ENCODE results near the gene PUM2.
A peak's percentile ranks its signal among the peaks of the same experiment; 100 is the strongest.
"Not testable (repeated sequence)": the region's sequence is repeated elsewhere in the genome, so short reads cannot be mapped to it uniquely, and the experiment has no call there.

The PUM2 gene

DNA sequence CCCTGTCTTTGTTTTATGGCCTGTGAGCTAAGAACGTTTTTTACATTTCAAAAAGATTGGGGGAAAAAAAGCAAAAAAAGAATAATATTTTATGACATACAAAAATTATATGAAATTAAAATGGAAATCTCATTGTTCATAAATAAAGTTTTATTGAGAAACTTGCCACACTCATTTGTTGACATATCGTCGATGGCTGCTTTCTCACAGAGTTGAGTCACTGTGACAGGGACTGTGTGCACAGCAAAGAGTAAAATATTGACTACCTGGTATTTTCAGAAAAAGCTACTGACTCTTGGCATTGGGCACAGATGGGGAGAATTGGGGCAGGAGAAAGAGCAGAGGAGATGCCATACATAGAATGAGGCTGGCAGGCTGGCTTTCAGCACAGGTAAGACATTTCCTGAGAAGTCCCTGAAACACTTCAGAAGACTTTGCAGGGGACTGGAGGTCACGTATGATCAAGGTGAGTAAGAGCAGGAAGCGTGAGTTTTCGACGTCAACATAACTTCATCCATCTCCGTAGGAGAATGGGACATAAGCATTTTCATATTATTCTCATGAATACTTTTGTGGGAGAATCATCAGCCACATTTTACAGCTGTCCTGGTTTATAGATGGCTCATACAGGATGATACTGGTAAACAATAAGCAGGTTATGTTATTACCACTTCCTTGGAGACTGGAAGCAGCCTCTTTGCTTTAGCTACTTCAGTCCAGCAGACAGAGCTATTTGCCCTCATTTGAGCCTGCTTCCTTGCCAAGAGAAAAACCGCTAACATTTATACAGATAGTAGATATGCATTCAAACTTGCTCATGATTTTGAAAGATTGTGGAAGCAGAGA is 32.5 kb upstream of the PUM2 start:
- Histone ChIP-seq H3K27me3 (ENCODE audit: control insufficient read depth in 5 of 5, insufficient read depth in 4 of 5, low read length in 5 of 5) (no peaks in the 10 kb centered on the region), H3K9me3 (ENCODE audit: control insufficient read depth in 5 of 5, low read length in 5 of 5) (no peaks in the 10 kb centered on the region), H3K36me3 (ENCODE audit: control insufficient read depth in 5 of 5, insufficient read depth in 5 of 5, low read length in 5 of 5) (no peaks in the 10 kb centered on the region), H3K4me3 (ENCODE audit: low read depth in 1 of 5, low read length in 5 of 5) (no peak overlapping the region), H3K4me1 (ENCODE audit: control insufficient read depth in 5 of 5, insufficient read depth in 5 of 5, low read length in 5 of 5) (peaks cover 2 to 20% (median 14%) of the 10 kb centered on the region in 5 donors), H3K9ac (ENCODE audit: low read length in 5 of 5) (no peak overlapping the region), H3K27ac (ENCODE audit: low read depth, low read length) (no peak overlapping the region)

DNA sequence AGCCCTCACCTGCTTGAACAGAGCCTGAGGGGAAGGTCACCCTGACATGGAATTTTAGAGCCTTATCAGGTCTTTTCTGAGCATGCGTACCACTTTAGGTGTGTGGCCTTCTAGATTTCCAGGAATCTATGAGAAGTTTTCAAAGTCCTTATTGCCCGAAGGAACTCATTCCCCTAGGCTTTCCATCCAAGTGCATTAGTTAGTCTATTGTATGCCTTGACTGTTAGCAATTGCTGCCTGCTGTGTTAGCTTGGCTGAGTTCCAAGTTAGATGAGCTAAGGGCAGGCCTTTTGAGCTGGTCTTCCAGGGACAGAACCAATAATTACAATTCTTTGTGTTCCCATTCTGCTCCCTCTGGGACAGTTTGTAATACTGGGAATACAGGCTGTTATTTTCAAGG is 30.8 kb upstream of the PUM2 start:
- Histone ChIP-seq H3K4me1 (ENCODE audit: control insufficient read depth in 5 of 5, insufficient read depth in 5 of 5, low read length in 5 of 5) (peaks cover 2 to 20% (median 14%) of the 10 kb centered on the region in 5 donors), H3K36me3 (ENCODE audit: control insufficient read depth in 5 of 5, insufficient read depth in 5 of 5, low read length in 5 of 5) (no peaks in the 10 kb centered on the region), H3K9ac (ENCODE audit: low read length in 5 of 5) (peak overlapping the region in 1 of 5 donors; percentile 48), H3K27ac (ENCODE audit: low read depth, low read length) (no peak overlapping the region), H3K27me3 (ENCODE audit: control insufficient read depth in 5 of 5, insufficient read depth in 4 of 5, low read length in 5 of 5) (no peaks in the 10 kb centered on the region), H3K9me3 (ENCODE audit: control insufficient read depth in 5 of 5, low read length in 5 of 5) (no peaks in the 10 kb centered on the region), H3K4me3 (ENCODE audit: low read depth in 1 of 5, low read length in 5 of 5) (no peak overlapping the region)

DNA sequence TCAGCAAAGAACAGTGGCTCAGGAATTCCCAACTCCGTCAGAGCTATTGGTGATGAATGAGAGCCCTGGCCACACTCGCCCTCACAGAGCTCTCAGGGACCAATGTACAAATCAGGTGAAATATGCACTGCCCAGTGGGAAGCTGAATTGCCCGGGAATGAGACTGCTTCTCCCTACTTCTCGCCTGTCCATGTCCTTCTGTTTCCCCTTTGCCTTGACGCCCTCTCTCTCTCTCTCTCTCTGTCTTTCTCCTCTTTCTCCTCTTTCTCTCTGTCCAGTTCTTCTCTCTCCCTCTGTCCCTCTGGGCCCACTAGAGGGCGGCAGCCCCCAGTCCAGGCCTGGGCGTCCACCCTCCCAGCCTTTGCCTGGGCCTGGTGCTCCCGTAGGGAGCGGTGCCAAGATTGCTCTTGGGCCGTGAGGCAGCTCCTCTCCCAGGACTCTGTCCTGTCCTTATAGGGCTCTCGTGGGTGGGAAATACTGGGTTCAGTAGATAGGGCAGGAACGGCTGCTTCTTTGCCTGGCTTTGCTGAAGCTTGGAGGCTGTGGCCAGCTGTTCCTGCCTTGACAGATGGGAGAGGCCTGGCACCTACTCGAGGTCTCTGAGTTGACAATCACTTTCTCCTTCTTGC is 28.4 kb upstream of the PUM2 start:
- no peak overlapping the region for H3K27ac ChIP-seq (ENCODE audit: low read depth, low read length)
- peaks cover 2 to 20% (median 14%) of the 10 kb centered on the region in 5 donors for H3K4me1 ChIP-seq (ENCODE audit: control insufficient read depth in 5 of 5, insufficient read depth in 5 of 5, low read length in 5 of 5)
- H3K9me3 ChIP-seq (ENCODE audit: control insufficient read depth in 5 of 5, low read length in 5 of 5), result no peaks in the 10 kb centered on the region
- H3K4me3 ChIP-seq (ENCODE audit: low read depth in 1 of 5, low read length in 5 of 5), result no peak overlapping the region
- H3K27me3 ChIP-seq (ENCODE audit: control insufficient read depth in 5 of 5, insufficient read depth in 4 of 5, low read length in 5 of 5), result no peaks in the 10 kb centered on the region
- H3K9ac ChIP-seq (ENCODE audit: low read length in 5 of 5), result no peak overlapping the region
- H3K36me3 ChIP-seq (ENCODE audit: control insufficient read depth in 5 of 5, insufficient read depth in 5 of 5, low read length in 5 of 5), result no peaks in the 10 kb centered on the region

DNA sequence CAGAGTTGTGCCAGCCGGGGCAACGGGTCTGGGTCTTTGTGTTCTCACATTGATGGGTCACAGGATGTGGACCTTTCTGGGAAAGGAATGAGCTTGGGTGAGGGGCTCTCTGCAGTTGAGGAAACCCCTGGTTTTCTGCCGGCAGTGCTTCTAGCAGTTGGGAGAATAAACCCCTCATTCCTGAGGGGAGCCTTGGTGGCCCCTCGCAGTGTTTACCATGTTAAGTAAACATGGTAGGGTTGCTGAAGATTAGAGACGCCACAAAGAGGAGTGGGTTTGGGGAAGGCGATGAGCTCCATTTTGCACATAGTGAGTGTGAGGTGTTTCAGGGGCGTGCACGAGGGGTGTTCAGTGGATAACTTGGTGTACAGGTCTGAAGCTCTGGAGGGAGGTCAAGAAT is 27.7 kb upstream of the PUM2 start:
- Histone ChIP-seq H3K4me1 (ENCODE audit: control insufficient read depth in 5 of 5, insufficient read depth in 5 of 5, low read length in 5 of 5) (peaks cover 2 to 20% (median 14%) of the 10 kb centered on the region in 5 donors), H3K9me3 (ENCODE audit: control insufficient read depth in 5 of 5, low read length in 5 of 5) (no peaks in the 10 kb centered on the region), H3K4me3 (ENCODE audit: low read depth in 1 of 5, low read length in 5 of 5) (no peak overlapping the region), H3K27ac (ENCODE audit: low read depth, low read length) (no peak overlapping the region), H3K36me3 (ENCODE audit: control insufficient read depth in 5 of 5, insufficient read depth in 5 of 5, low read length in 5 of 5) (no peaks in the 10 kb centered on the region), H3K27me3 (ENCODE audit: control insufficient read depth in 5 of 5, insufficient read depth in 4 of 5, low read length in 5 of 5) (no peaks in the 10 kb centered on the region), H3K9ac (ENCODE audit: low read length in 5 of 5) (no peak overlapping the region)

DNA sequence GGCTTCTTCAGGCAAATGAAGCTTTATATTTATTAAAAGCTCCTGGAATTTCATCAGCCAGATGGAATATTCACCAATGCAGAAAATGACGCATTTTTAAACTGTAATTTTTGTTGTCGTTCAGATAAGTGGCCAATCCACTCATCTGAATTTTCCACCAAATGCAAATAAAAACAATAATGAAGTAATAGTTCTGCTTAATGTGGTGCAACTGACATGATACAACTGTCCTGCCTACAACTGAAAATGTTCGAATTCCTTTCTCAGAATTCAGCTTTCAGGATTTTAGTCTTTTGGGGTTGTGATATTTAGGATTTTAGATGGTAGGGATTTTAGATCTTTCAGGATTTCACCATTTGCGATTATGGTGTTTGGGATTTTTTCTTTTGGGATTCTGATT is 27.1 kb upstream of the PUM2 start:
- Histone ChIP-seq H3K9me3 (ENCODE audit: control insufficient read depth in 5 of 5, low read length in 5 of 5) (no peaks in the 10 kb centered on the region), H3K4me3 (ENCODE audit: low read depth in 1 of 5, low read length in 5 of 5) (no peak overlapping the region), H3K27ac (ENCODE audit: low read depth, low read length) (no peak overlapping the region), H3K4me1 (ENCODE audit: control insufficient read depth in 5 of 5, insufficient read depth in 5 of 5, low read length in 5 of 5) (peaks cover 2 to 20% (median 14%) of the 10 kb centered on the region in 5 donors), H3K27me3 (ENCODE audit: control insufficient read depth in 5 of 5, insufficient read depth in 4 of 5, low read length in 5 of 5) (no peaks in the 10 kb centered on the region), H3K36me3 (ENCODE audit: control insufficient read depth in 5 of 5, insufficient read depth in 5 of 5, low read length in 5 of 5) (no peaks in the 10 kb centered on the region), H3K9ac (ENCODE audit: low read length in 5 of 5) (no peak overlapping the region)

GRCh38 chr2:20374982-20375381 is 24.3 kb upstream of the PUM2 start:
- not testable (repeated sequence) for H3K36me3 ChIP-seq (ENCODE audit: control insufficient read depth in 5 of 5, insufficient read depth in 5 of 5, low read length in 5 of 5); H3K4me3 ChIP-seq (ENCODE audit: low read depth in 1 of 5, low read length in 5 of 5); H3K9me3 ChIP-seq (ENCODE audit: control insufficient read depth in 5 of 5, low read length in 5 of 5); H3K27me3 ChIP-seq (ENCODE audit: control insufficient read depth in 5 of 5, insufficient read depth in 4 of 5, low read length in 5 of 5); H3K27ac ChIP-seq (ENCODE audit: low read depth, low read length); H3K9ac ChIP-seq (ENCODE audit: low read length in 5 of 5)
- peaks cover 2 to 12% (median 8%) of the 10 kb centered on the region in 5 donors for H3K4me1 ChIP-seq (ENCODE audit: control insufficient read depth in 5 of 5, insufficient read depth in 5 of 5, low read length in 5 of 5)

DNA sequence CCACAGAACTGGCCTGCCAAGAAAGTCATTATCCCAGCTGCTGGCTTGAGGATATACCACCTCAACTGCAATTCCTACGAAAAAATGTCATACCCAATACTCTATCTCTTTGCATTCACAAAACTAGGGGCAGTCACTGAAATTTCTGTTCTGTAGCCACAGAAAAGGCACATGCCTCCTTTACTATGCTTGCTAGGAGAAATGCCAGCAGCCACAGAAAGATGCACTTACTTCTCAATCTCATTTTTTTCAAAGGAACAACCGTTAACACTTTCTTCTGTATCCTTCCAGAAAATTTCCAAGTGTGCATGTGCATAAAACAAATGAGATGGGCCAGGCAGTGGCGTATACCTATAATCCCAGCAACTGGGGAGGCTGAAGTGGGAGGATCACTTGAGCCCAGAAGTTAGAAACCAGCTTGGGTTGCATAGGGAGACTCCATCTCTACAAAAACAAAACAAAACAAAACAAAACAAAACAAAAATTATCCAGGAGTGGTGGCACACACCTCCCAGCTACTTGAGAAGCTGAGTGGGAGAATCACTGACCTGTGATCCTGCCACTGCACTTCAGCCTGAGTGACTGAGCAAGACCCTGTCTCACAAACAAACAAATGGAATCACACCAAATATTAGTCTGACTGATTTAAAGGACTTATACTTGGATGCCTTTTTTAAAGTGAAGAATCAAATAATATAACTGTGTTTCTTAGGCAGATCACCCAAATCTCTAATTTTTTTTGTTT is 22.4 kb upstream of the PUM2 start:
- H3K9me3 ChIP-seq (ENCODE audit: control insufficient read depth in 5 of 5, low read length in 5 of 5), result no peaks in the 10 kb centered on the region

DNA sequence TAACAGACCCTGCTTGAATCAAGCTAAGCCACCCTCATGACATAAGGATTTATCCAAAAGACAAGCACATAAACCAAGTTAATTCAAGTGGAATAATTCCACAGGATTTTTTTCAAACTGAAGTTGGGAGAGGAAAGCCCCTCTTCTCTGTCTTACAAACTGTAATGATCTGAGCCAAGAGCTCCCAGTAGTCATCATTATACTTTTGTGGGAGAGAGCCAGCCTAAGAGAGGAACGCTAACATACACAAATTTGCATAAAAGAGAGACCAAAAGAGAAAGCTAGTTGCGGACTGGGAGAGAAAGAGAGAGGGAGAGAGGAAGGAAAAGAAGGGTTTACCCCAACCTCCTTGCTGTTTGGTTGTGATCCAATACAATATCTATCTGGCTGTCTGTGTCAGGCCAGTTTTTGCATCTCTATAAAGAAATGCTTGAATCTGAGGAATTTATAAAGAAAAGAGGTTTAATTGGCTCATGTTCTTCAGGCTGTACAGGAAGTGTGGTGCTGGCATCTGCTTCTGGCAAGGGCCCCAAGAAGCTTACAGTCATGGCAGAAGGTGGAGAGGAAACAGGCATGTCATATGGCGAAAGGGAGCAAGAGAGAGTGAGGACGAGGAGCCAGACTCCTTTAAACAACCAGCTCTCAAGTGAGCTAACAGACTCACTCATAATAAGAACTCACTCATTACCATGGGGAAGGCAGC is 20.8 kb upstream of the PUM2 start:
- Histone ChIP-seq H3K36me3 (ENCODE audit: control insufficient read depth in 5 of 5, insufficient read depth in 5 of 5, low read length in 5 of 5) (no peaks in the 10 kb centered on the region), H3K9me3 (ENCODE audit: control insufficient read depth in 5 of 5, low read length in 5 of 5) (no peaks in the 10 kb centered on the region), H3K4me3 (ENCODE audit: low read depth in 1 of 5, low read length in 5 of 5) (no peak overlapping the region), H3K27ac (ENCODE audit: low read depth, low read length) (no peak overlapping the region), H3K9ac (ENCODE audit: low read length in 5 of 5) (no peak overlapping the region), H3K4me1 (ENCODE audit: control insufficient read depth in 5 of 5, insufficient read depth in 5 of 5, low read length in 5 of 5) (peaks cover 0 to 5% (median 0%) of the 10 kb centered on the region in 5 donors), H3K27me3 (ENCODE audit: control insufficient read depth in 5 of 5, insufficient read depth in 4 of 5, low read length in 5 of 5) (no peaks in the 10 kb centered on the region)

More for the DNA sequence above, 22.4 kb upstream of the PUM2 start:
- Histone ChIP-seq H3K27me3 (ENCODE audit: control insufficient read depth in 5 of 5, insufficient read depth in 4 of 5, low read length in 5 of 5) (no peaks in the 10 kb centered on the region), H3K9ac (ENCODE audit: low read length in 5 of 5) (no peak overlapping the region), H3K4me3 (ENCODE audit: low read depth in 1 of 5, low read length in 5 of 5) (no peak overlapping the region), H3K27ac (ENCODE audit: low read depth, low read length) (no peak overlapping the region), H3K4me1 (ENCODE audit: control insufficient read depth in 5 of 5, insufficient read depth in 5 of 5, low read length in 5 of 5) (peaks cover 0 to 5% (median 0%) of the 10 kb centered on the region in 5 donors), H3K36me3 (ENCODE audit: control insufficient read depth in 5 of 5, insufficient read depth in 5 of 5, low read length in 5 of 5) (no peaks in the 10 kb centered on the region)

- peaks cover 0 to 5% (median 0%) of the 10 kb centered on the region in 5 donors for H3K4me1 ChIP-seq (ENCODE audit: control insufficient read depth in 5 of 5, insufficient read depth in 5 of 5, low read length in 5 of 5)
- no peaks in the 10 kb centered on the region for H3K9me3 ChIP-seq (ENCODE audit: control insufficient read depth in 5 of 5, low read length in 5 of 5)
- no peaks in the 10 kb centered on the region for H3K27me3 ChIP-seq (ENCODE audit: control insufficient read depth in 5 of 5, insufficient read depth in 4 of 5, low read length in 5 of 5)
- H3K9ac ChIP-seq (ENCODE audit: low read length in 5 of 5), result no peak overlapping the region
- H3K27ac ChIP-seq (ENCODE audit: low read depth, low read length), result no peak overlapping the region
- H3K36me3 ChIP-seq (ENCODE audit: control insufficient read depth in 5 of 5, insufficient read depth in 5 of 5, low read length in 5 of 5), result no peaks in the 10 kb centered on the region
- no peak overlapping the region for H3K4me3 ChIP-seq (ENCODE audit: low read depth in 1 of 5, low read length in 5 of 5)
Measured at GRCh38 chr2:20370191-20370590, 19.5 kb upstream of the PUM2 start.
